Activated CD4-positive, alpha-beta T cell treated with anti-CD3 and anti-CD28 coated beads, Interleukin-2, amount 50 U/mL, for 4 hours (primary cell): ENCODE results near the gene FANCB.

Experiments
- DNase-seq, 2 experiments: peaks; one replicate each; pipeline ENCODE4 v3.0.0-alpha.2; 2020

Gene FANCB

GRCh38 chrX:14872851-14873675 lies at the start of gene FANCB, which contains the start of gene MOSPD2:
TSS of gene FANCB (minus strand) at chrX:14873069. CDS start at chrX:14865510, 7,559 bp downstream.
TSS of gene MOSPD2 (plus strand) at chrX:14873421. CDS start at chrX:14873529, 108 bp downstream.
- DNase-seq, result peak; percentile 91 to 93

DNA sequence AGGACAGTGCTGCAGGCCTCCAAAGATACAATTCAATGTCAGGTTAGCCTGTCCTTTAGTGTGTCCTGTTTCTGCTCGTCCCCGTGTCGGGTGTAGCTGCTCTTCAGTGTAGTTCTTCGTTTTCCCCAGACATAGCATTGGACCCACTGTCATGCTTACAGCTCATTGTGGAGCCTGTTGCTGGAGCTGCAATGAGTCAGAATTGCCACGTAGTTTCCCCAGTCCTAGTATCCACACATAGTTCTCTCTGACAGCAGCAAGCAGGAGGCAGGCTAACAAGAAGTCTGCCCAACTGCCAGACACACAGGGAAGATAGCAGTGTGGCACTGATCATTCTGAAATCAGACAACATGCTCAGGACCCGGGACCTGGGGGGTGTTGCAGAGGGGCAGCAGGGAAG lies 49.6 kb upstream of the FANCB start:
- DNase-seq, result no peak

- no peak for DNase-seq
Observed at GRCh38 chrX:14920196-14920595, 47.3 kb upstream of the FANCB start.

DNA sequence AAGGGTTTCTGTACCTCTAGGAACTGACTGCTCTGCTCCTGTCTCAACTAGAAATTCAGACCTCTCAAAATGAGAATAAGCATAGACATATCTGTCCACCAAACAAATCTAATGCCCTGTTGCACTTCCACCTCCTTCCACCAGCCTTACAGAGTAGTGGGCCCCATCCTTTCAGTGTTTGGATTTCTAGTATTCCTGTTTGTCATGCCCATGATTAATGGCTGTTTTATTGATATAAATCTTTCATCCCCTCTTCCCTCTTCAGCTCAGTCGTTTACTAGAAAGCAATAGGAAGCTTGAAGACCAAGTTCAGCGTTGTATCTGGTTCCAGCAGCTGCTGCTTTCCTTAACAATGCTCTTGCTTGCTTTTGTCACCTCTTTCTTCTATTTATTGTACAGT lies 46.5 kb upstream of the FANCB start:
- DNase-seq, result no peak

GRCh38 chrX:14916017-14916674 lies 43.3 kb upstream of the FANCB start:
- no peak for DNase-seq

DNA sequence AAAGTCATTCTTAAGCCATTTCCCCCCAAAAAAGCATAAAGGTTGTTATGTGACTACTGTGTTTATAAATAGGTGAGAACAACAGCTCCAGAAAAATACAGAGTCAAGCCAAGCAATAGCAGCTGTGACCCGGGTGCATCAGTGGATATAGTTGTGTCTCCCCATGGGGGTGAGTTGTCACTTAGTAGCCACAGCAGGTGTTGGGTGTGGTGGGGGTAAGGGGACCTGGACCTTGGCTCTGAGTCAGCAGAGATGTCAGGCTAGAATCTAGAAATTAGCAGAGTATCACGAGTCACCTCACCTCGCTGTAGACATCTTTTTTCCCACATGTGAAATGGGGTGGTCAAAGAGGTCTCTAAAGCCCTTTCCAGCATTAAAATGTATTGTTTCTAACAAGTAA lies 42.7 kb upstream of the FANCB start:
- no peak for DNase-seq

GRCh38 chrX:14913241-14913640 lies 40.4 kb upstream of the FANCB start:
- DNase-seq, result no peak

DNA sequence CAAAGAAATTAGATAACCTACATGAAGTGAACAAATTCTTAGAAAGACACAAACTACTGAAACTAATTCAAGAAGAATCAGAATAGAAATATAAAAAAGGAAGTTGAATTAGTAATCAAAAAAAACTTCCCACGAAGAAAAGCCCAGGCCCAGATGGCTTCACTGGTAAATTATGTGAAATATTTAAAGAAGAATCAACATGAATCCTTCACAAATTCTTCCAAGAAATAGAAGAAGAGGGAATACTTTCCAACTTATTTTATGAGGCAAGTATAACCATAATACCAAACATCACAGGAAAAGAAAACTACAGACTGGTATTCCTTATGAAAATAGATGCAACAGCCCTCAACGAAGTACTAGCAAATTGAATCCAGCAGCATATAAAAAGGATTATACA lies 31.0 kb upstream of the FANCB start:
- DNase-seq, result no peak

DNA sequence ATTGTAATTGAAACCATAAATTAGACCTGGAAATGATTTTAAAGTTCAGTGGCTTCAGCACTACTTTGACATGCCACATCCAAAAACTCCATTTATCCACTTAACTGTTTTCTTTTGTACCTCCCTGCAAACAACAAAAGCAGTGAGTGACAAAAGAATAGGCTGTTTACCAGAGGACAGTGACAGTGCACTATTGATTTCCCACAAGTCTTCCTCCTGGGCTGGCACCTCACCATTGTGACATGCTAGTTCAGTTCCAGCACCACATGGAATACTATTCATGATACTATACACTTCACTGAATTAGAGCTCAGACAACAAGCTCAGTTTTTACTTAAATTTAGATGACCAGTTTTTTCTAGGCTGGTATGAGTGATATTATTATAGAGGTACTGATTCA lies 29.7 kb upstream of the FANCB start:
- DNase-seq, result no peak

DNA sequence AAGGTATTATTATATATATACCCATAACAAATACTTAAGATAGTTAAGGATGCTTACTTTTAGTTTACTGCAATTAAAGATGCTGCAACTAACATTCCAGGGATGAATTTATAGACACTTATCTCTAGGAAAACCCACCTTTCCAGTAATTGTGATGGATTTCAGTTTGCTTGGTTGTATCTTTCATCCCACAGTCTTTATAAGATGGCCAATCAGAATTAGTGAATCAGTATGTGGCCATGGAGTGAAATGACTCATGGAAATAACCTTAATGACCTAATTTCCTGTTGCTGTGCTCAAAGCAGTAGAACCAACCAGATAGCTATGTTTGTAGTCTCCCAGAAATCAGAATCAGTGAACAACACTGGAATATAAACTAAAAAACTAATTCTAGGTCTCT lies 26.7 kb upstream of the FANCB start:
- DNase-seq, result no peak

DNA sequence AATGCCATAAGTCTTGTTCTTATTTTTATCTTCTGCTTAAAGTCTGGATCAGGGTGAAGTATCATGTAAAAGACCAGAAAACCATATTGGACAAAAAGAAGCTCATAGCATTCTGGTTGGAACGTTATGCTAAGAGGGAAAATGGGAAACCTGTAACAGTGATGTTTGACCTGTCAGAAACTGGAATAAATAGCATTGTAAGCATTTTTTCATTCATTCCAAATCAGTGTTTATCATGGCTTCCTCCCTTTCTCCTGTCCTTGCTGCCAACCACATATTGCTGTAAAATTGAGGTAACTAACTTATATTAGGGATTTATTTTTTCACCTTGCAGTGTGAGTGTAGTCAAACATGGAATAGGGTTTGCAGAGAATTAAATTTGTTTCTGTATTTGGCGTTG lies 24.2 kb upstream of the FANCB start:
- DNase-seq, result no peak

DNA sequence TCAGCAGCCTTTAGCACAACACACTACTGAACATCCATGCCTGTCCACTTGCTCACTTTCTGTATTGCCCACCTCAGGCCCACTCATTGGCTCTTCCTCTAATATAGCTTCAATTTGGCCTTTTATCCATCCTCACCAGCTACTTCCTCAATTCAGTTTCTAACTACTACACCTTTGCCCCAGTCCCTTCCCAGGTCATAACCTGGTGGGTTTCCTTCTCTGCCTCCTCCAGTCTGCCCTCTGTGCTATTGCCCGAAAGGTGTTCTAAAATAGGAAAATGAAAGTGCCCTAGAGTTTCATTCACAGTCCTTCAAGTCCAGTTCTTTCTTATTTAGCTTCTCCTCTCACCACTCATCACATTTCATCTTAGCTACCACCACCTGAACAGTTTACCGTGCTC lies 23.4 kb upstream of the FANCB start:
- no peak for DNase-seq

- DNase-seq, result no peak
Observed at GRCh38 chrX:14886252-14886651, 13.4 kb upstream of the FANCB start.

DNA sequence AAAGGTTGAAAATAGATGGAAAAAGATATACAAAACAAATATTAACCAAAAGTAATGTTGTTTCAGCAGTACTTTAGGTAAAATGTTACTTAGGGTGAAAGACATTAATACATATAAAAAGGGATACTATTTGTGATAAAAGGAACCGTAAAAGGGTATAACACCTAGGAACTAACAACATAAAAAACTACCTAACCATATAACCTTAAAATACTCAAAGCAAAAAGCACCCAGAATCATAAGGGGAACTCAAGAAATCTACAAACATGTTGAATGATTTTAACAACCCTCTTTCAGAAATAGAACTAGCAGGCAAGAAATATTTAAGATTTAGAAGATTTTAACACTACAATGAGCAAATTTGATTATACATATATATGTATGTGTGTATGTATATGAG lies 11.8 kb upstream of the FANCB start:
- DNase-seq, result no peak

GRCh38 chrX:14883826-14884225 lies 11.0 kb upstream of the FANCB start:
- no peak for DNase-seq

GRCh38 chrX:14875624-14876023 lies 2.8 kb upstream of the FANCB start:
- DNase-seq, result no peak

DNA sequence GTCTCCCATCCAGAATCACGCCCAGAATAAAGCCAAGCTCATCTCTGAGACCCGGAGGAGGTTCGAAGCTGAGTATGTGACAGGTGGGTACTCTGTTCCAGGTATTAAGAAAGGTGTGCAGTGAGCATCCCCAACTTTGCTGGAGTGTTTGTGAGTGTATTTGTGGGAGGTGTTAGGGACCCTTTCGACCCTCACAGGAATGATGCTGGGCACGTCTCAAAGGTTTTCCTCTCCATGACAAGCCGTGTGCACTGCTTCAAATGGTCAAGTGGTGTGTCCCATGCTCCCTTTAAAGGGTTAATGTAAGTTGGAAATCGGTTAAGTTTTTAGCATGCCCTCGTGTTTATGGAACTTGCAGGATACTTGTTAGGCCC lies 794 bp upstream of the FANCB start:
- DNase-seq, result no peak

DNA sequence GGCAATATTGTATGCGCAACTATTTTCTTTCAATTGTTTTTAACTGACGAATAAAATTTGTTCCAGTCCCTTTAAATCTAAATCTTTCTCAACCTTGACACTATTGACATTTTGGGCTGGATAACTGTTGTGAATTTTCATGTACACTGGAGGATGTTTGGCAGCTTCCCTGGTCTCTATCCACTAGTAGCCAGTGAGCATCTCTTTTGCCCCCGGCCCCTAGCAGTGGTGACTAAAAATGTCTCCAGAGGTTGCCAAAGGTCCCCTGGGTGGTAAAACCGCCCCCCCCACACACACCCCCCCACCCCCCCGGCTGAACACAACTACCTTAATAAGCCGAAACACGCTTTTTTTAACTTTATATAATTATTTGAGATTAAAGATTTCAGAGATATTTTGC lies 514 bp downstream of the FANCB start:
- DNase-seq, result no peak

GRCh38 chrX:14871767-14872166 lies 1.1 kb downstream of the FANCB start:
- DNase-seq, result no peak

- no peak for DNase-seq
Observed at GRCh38 chrX:14865201-14865600, 7.7 kb downstream of the FANCB start.

DNA sequence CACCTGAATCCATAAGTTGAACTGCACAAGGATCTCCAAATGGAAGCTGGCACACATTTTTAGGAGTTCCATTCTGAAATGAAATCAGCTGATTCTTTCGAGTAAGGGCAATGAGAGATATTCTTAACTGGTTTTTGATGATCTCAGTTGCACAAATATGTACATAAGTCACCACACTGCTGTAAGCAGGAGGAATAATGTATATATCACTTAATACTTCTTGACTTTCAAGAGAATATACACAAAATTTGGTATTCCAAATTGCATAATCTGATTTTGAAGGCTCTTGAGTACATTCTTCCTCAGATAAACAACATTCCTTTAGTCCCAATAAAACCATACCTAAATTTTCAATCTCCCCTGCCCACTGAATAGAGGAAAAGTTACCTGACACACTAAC lies 8.2 kb downstream of the FANCB start:
- DNase-seq, result no peak

- no peak for DNase-seq
Observed at GRCh38 chrX:14851526-14851925, 21.3 kb downstream of the FANCB start.

- no peak for DNase-seq
Observed at GRCh38 chrX:14843666-14844065, 29.2 kb downstream of the FANCB start.

DNA sequence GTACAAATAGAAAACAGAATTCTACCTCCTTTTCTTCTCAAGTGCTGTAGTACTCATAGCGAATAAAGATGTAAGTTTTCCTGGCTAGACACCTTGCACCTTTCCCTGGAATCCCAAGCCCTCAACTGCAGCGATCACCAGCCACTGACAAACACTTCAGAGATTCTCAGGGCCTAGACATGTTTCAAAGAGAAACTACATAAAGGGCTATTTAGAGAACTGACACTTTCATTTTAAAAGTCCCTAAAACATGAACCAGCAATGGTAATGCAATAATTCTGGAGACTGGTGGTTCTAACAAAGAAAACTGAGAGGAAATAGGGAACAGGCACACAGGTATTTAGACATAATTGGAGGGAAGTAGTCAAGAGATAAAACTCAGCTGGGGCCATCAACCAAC lies 35.7 kb downstream of the FANCB start:
- no peak for DNase-seq

DNA sequence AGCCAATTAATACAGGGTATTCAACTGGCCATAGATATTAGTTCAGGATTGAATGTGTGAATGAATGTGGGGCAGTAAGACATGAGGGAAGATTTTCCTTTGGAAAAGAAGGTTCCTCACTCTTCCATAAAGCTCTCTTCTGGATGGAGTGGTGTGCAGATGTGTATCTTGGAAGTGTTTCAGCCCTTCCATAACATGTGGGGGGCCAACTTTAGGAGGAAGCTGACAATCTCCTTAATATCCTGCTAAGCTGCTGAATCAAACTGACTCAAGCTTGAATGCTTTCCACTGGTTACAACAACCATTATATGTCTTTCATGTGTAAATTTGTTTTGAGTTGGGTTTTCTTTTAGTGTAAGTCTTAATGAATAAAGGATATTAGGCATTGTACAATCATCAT lies 40.3 kb downstream of the FANCB start:
- no peak for DNase-seq
